OCI-LY1 (cell line): ENCODE measurements around the gene WDR36.

ENCODE experiments used
- H2AFZ ChIP-seq: fragments of 200-600 bp; sonication (generic), shearing (Covaris generic); 2 replicates; pipeline ENCODE4 v1.6.0; 2014; ENCODE audit warnings: antibody characterized with exemption, mild to moderate bottlenecking, low read length
- H3F3A ChIP-seq: fragments of 200-600 bp; sonication (generic), shearing (Covaris generic); 2 replicates; pipeline ENCODE4 v1.6.0; 2014; ENCODE audit warnings: mild to moderate bottlenecking, antibody characterized with exemption, low read length, moderate library complexity; ENCODE audit not compliant: insufficient read depth
- H3K27ac ChIP-seq: fragments of 200-600 bp; sonication (generic); 2 replicates; pipeline ENCODE4 v1.5.1; 2014; ENCODE audit warnings: low read length, mixed run types, mild to moderate bottlenecking, low read depth; ENCODE audit not compliant: poor library complexity, severe bottlenecking
- H3K27me3 ChIP-seq: fragments of 200-600 bp; sonication (generic); 2 replicates; pipeline ENCODE4 v1.6.0; 2014; ENCODE audit warnings: antibody characterized with exemption, mild to moderate bottlenecking, low read length, moderate library complexity; ENCODE audit not compliant: insufficient read depth
- H3K36me3 ChIP-seq: fragments of 200-600 bp; sonication (generic); 2 replicates; pipeline ENCODE4 v1.6.1; 2014; ENCODE audit warnings: mild to moderate bottlenecking, antibody characterized with exemption, low read length, moderate library complexity, mixed read lengths; ENCODE audit not compliant: insufficient read depth
- H3K4me1 ChIP-seq: fragments of 200-600 bp; sonication (generic); 2 replicates; pipeline ENCODE4 v1.5.1; 2014; ENCODE audit warnings: mild to moderate bottlenecking, low read length, moderate library complexity; ENCODE audit not compliant: insufficient read depth, severe bottlenecking
- H3K4me2 ChIP-seq: fragments of 200-600 bp; sonication (generic), shearing (Covaris generic); 2 replicates; pipeline ENCODE4 v1.6.1; 2014; ENCODE audit warnings: low read length
- H3K4me3 ChIP-seq: fragments of 200-600 bp; sonication (generic); 2 replicates; pipeline ENCODE4 v1.5.1; 2014; ENCODE audit warnings: low read length, low read depth, mild to moderate bottlenecking, mixed read lengths; ENCODE audit not compliant: poor library complexity, severe bottlenecking
- H3K79me2 ChIP-seq: fragments of 200-600 bp; shearing (Covaris generic); 2 replicates; pipeline ENCODE4 v1.6.1; 2016; ENCODE audit warnings: mixed run types, low read length, mixed read lengths; ENCODE audit not compliant: insufficient read depth
- H3K9ac ChIP-seq: fragments of 200-600 bp; sonication (generic), shearing (Covaris generic); 2 replicates; pipeline ENCODE4 v1.6.1; 2014; ENCODE audit warnings: mild to moderate bottlenecking, low read length, mixed read lengths
- H3K9me2 ChIP-seq: fragments of 200-600 bp; sonication (generic), shearing (Covaris generic); 2 replicates; pipeline ENCODE4 v1.6.1; 2014; ENCODE audit warnings: low read depth, mild to moderate bottlenecking, low read length, mixed read lengths
- H3K9me3 ChIP-seq: fragments of 200-600 bp; shearing (Covaris generic); 2 replicates; pipeline ENCODE4 v1.6.1; 2014; ENCODE audit warnings: low read length, mixed read lengths
- H4K20me1 ChIP-seq: fragments of 200-600 bp; sonication (generic), shearing (Covaris generic); 2 replicates; pipeline ENCODE4 v1.6.0; 2016; ENCODE audit warnings: mild to moderate bottlenecking, low read length; ENCODE audit not compliant: insufficient read depth
- EZH2 ChIP-seq: fragments of 200-600 bp; sonication (generic), shearing (Covaris generic); IDR thresholded peaks from 2 replicates; pipeline ENCODE4 v1.8.0; 2017; ENCODE audit warnings: borderline replicate concordance, mixed run types, mild to moderate bottlenecking, antibody characterized with exemption, low read length, moderate library complexity, mixed read lengths
- TF ChIP-seq, protein P1 (sequence below): fragments of 200-600 bp; sonication (generic), shearing (Covaris generic); IDR thresholded peaks from 2 replicates; pipeline ENCODE4 v1.5.1; 2017; ENCODE audit warnings: mild to moderate bottlenecking, antibody characterized with exemption, low read length, moderate library complexity, mixed read lengths

Gene WDR36

DNA sequence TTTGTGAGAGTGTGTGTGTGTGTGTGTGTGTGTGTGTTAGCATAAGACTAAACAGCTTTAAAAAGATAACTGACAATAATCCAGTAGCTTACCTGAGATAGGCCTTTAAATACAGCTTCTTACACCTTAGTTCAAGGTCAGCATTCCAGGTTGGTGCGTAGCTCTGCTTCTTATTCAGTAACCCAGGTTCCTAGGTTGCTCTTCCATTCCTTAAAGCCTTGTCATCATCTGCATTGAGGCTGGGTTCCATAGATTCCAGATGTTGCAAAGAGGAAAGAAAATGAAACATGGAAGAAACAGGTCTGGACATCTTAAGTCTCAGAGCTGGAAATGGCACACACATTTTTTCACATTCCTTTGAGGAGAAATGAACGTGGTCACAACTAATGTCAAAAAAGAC, 78.1 kb downstream of the WDR36 start:
- Histone ChIP-seq H3K4me1 (peaks cover 25% of the 10 kb centered on the region), H4K20me1 (no peaks in the 10 kb centered on the region), H3K4me3 (no peak overlapping the region), H3F3A (no peaks in the 10 kb centered on the region), H3K36me3 (no peaks in the 10 kb centered on the region), H3K9me3 (no peaks in the 10 kb centered on the region), H3K9ac (no peak overlapping the region), H3K27me3 (no peaks in the 10 kb centered on the region), H3K9me2 (no peaks in the 10 kb centered on the region), H3K79me2 (no peaks in the 10 kb centered on the region), H3K4me2 (no peak overlapping the region), H2AFZ (no peak overlapping the region), H3K27ac (no peak overlapping the region)
- TF ChIP-seq, protein P1, sequence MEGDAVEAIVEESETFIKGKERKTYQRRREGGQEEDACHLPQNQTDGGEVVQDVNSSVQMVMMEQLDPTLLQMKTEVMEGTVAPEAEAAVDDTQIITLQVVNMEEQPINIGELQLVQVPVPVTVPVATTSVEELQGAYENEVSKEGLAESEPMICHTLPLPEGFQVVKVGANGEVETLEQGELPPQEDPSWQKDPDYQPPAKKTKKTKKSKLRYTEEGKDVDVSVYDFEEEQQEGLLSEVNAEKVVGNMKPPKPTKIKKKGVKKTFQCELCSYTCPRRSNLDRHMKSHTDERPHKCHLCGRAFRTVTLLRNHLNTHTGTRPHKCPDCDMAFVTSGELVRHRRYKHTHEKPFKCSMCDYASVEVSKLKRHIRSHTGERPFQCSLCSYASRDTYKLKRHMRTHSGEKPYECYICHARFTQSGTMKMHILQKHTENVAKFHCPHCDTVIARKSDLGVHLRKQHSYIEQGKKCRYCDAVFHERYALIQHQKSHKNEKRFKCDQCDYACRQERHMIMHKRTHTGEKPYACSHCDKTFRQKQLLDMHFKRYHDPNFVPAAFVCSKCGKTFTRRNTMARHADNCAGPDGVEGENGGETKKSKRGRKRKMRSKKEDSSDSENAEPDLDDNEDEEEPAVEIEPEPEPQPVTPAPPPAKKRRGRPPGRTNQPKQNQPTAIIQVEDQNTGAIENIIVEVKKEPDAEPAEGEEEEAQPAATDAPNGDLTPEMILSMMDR, result no peak
- no peak for TF ChIP-seq EZH2

DNA sequence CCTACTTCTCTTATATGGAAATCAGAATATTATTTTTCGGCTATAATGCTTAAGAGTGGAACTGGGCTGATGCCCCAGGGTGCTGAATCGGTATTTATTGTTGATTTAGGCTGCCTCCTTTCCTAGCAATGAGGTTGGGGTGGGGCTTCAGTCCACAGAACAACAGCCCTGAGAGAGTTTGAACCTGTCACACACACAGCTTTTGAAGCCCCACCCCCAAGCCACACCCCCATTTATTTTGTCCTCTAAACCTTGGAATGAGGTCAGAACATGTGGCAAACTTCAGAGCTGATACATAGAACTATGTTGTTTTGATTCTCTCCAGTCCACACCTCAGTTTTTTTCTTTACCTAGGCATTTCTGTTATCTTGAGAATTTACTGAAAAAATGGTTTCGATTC, 80.4 kb downstream of the WDR36 start:
- no peak overlapping the region for H3K9ac ChIP-seq
- H3K9me2 ChIP-seq, result no peaks in the 10 kb centered on the region
- TF ChIP-seq EZH2, result no peak
- TF ChIP-seq, protein P1, result no peak
- H3K27ac ChIP-seq, result no peak overlapping the region
- H3K4me2 ChIP-seq, result no peak overlapping the region
- no peaks in the 10 kb centered on the region for H4K20me1 ChIP-seq
- H2AFZ ChIP-seq, result no peak overlapping the region
- H3K79me2 ChIP-seq, result no peaks in the 10 kb centered on the region
- peaks cover 25% of the 10 kb centered on the region for H3K4me1 ChIP-seq
- no peaks in the 10 kb centered on the region for H3K9me3 ChIP-seq
- no peaks in the 10 kb centered on the region for H3K27me3 ChIP-seq
- H3K36me3 ChIP-seq, result no peaks in the 10 kb centered on the region
- no peak overlapping the region for H3K4me3 ChIP-seq
- no peaks in the 10 kb centered on the region for H3F3A ChIP-seq

DNA sequence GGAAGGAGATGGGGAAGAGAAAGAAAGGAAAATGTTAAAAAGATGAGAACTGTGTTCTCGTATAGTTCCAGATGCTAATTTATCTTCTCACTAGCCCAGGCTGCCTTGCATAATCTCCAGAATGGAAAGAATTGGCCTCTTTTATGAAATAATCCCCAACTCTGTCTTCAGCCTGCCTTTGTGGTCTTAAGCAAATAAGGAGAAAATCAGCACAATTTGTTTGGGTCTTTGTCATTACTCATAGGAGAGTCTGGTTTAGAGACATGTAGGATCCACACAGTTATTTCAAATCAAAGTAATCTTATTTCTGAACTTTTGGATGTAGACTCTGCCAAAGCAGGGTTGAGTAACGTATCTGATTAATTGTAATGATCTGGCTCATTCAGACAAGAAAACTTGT, 81.3 kb downstream of the WDR36 start:
- Histone ChIP-seq H4K20me1 (no peaks in the 10 kb centered on the region), H3K9ac (no peak overlapping the region), H3K4me1 (peaks cover 25% of the 10 kb centered on the region), H3K9me2 (no peaks in the 10 kb centered on the region), H3K27me3 (no peaks in the 10 kb centered on the region), H3K4me3 (no peak overlapping the region), H2AFZ (no peak overlapping the region), H3K79me2 (no peaks in the 10 kb centered on the region), H3K27ac (no peak overlapping the region), H3F3A (no peaks in the 10 kb centered on the region), H3K9me3 (no peaks in the 10 kb centered on the region), H3K4me2 (no peak overlapping the region), H3K36me3 (no peaks in the 10 kb centered on the region)
- TF ChIP-seq EZH2, result no peak
- TF ChIP-seq, protein P1, result no peak
